Panc1 (cell line): ENCODE results near the gene WASF1.

Experiments used
- POLR2AphosphoS5 ChIP-seq: IDR thresholded peaks from 2 replicates; pipeline ENCODE4 v1.6.1; 2012; ENCODE audit warnings: mild to moderate bottlenecking, low read depth, low read length, moderate library complexity
- TF ChIP-seq, protein P1 (sequence below): fragments of 450-650 bp; IDR thresholded peaks from 2 replicates; pipeline ENCODE4 v1.5.1; 2017; ENCODE audit warnings: mild to moderate bottlenecking

DNA sequence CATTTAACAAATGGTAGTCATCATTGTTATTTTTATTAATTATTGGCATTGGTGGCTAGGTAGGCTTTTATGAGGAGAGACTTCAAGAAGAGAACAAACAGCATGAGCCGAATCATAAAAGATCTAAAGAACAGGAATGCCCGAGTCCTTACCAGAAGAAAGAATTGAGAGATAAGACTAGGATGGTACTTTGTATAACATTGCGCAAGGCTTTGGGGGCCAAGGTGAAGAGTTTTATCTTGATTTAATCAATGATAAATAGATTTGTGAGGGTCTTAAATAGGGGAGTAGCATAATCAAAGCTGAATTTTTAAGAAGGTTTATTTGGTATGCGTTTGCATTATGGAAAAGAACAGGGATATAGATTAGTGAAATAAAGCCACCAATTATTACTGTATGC is 16.2 kb upstream of the WASF1 start:
- TF ChIP-seq POLR2AphosphoS5 = no peak
- TF ChIP-seq, protein P1, sequence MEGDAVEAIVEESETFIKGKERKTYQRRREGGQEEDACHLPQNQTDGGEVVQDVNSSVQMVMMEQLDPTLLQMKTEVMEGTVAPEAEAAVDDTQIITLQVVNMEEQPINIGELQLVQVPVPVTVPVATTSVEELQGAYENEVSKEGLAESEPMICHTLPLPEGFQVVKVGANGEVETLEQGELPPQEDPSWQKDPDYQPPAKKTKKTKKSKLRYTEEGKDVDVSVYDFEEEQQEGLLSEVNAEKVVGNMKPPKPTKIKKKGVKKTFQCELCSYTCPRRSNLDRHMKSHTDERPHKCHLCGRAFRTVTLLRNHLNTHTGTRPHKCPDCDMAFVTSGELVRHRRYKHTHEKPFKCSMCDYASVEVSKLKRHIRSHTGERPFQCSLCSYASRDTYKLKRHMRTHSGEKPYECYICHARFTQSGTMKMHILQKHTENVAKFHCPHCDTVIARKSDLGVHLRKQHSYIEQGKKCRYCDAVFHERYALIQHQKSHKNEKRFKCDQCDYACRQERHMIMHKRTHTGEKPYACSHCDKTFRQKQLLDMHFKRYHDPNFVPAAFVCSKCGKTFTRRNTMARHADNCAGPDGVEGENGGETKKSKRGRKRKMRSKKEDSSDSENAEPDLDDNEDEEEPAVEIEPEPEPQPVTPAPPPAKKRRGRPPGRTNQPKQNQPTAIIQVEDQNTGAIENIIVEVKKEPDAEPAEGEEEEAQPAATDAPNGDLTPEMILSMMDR = no peak
